NCI-H748 treated with DMSO at 0.1 percent for 48 hours (cell line): Measurements from ENCODE around the gene CD48.
"Not testable (repeated sequence)": the region's sequence is repeated elsewhere in the genome, so short reads cannot be mapped to it uniquely, and the experiment has no call there.

Source experiments
- DNase-seq: peaks from one replicate; lab custom pipeline; 2025; lab: John Stamatoyannopoulos, UW

CD48 gene

DNA sequence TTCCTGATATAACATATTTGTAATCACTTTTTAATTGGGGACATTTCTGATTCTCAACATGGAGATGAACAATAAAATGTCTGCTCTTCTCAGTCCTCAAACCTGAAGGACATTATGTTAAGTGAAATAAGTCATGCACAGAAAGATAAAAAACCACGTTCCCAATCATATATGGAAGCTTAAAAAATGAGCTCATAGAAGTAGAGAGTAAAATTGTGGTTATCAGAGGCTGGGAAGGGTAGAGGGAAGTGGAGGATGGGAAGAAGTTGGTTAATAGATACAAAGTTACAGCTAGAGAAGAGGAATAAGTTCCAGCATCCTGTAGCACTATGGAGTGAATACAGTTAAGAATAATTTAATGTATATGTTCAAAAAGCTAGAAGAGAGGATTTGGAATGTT lies 1.5 kb upstream of the CD48 start:
- DNase-seq = no peak

DNA sequence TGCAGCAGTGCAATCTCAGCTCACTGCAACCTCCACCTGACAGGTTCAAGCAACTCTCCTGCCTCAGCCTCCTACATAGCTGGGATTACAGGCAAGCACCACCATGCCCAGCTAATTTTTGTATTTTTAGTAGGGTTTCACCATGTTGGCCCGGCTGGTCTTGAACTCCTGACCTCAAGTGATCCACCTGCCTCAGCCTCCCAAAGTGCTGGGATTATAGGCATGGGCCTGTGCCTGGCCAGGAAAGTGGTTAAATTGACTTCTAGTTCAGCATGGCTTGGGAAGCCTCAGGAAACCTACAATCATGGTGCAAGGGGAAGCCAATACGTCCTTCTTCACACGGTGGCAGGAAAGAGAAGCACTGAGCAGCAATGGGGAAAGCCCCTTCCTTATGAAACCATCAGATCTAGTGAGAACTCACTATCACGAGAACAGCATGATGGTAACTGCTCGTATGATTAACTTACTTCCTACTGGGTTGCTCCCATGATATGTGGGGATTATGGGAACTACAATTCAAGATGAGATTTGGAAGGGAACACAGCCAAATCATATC lies 981 bp upstream of the CD48 start:
- not testable (repeated sequence) for DNase-seq

- no peak for DNase-seq
Measured at GRCh38 chr1:160711276-160711601, 383 bp downstream of the CD48 start.

DNA sequence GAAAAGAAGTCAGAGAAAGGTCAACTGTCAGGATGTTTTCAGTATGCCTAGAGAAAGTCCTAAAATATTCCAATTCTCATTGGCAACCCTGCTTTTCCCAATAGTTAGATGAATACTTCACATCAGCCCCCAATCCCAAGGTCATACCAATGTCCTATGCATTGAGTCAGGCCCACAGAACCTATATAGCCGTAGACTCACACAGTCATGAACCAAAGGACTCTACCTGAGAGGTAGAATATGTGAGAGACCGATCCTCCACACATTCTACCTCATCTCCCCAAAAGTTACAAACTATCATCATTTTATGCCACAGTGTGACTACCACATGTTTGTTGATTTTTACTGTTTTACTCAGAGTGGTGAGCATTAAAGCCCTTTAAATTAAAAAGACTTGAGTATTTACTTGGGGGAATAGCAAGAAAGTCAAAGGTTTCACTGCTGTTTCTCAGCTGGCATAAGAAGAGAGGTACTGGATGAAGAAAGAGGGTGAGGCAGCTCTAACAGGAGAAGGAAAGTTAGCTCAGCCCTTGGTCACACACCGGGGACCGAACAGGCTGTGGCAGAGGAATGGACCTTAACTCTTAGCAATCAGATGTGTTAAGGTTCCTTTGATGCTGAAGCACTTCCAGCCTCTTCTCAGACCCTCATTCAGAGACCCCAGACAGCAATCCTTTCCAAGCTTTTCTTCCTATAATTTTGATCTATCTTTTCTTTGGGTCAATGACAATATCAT lies 937 bp downstream of the CD48 start:
- no peak for DNase-seq

DNA sequence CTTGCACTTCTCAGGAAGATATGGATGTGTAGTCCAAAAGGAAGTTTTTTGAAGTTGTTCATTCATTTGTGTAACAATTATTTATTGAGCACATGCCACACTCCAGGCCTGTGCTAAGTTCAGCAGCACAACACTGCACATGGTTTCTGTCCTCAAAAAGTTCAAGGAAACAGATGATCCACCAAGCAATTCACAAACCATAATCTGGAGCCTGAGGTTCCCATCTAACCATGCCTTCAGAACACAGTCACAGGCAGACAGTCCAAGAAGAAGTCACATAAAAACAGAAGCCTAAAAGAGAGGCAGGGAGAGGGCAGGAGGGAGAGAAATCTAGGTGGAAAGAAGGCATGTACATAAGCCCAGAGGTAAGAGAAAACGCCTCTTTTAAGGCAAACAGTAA lies 1.9 kb downstream of the CD48 start:
- DNase-seq = no peak

GRCh38 chr1:160708801-160709200 lies 2.8 kb downstream of the CD48 start:
- no peak for DNase-seq

- no peak for DNase-seq
Measured at GRCh38 chr1:160708118-160708517, 3.5 kb downstream of the CD48 start.

GRCh38 chr1:160707236-160708064 lies 4.2 kb downstream of the CD48 start:
- DNase-seq = no peak

- no peak for DNase-seq
Measured at GRCh38 chr1:160706526-160707235, 4.9 kb downstream of the CD48 start.

DNA sequence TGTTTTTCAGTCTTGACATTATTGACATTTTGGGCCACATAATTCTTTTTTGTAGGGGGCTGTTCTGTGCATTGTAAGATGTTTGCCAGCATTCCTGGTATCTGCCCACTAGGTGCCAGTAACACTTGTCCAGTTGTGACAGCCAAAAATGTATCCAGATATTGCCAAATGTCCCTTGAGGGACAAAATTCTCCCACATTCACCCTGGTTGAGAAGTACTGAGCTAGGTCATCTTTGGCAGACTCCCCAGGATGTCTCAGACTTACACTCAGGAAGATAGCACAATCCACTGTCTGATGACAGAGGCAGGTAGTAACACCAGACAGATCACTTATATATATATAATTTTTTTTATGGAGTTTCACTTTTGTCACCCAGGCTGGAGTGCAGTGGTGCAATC lies 5.9 kb downstream of the CD48 start:
- no peak for DNase-seq

GRCh38 chr1:160705212-160705621 lies 6.4 kb downstream of the CD48 start:
- DNase-seq = not testable (repeated sequence)

- no peak for DNase-seq
Measured at GRCh38 chr1:160704250-160704649, 7.4 kb downstream of the CD48 start.

DNA sequence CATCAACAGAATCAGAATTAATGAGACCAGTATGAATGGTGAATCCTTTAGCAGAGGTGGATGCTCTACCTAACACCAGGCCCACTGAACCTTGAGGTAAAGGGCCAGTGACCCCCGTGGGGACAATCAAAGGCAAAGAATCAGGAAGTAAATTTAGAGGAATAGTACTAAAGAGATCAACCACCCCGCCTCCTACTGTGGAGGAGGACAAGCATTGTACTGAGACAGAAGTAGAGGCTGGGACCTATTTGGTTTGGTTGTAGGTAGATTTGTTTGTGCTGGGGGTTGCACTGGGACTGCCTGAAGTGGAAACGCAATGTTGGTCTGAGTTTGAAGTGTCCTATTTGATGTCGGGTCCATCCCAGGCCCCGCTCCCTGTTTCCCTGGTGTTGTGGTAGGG lies 9.5 kb downstream of the CD48 start:
- no peak for DNase-seq

DNA sequence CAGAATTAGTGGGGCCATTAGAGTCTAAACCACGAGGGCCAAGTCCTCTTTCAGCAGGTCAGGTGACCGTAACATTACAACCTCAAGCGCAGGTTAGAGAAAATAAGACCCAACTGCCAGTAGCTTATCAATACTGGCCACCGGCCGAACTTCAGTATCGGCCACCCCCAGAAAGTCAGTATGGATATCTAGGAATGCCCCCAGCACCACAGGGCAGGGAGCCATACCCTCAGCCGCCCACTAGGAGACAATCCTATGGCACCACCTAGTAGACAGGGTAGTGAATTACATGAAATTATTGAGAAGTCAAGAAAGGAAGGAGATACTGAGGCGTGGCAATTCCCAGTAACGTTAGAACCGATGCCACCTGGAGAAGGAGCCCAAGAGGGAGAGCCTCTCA lies 19.2 kb downstream of the CD48 start:
- not testable (repeated sequence) for DNase-seq

DNA sequence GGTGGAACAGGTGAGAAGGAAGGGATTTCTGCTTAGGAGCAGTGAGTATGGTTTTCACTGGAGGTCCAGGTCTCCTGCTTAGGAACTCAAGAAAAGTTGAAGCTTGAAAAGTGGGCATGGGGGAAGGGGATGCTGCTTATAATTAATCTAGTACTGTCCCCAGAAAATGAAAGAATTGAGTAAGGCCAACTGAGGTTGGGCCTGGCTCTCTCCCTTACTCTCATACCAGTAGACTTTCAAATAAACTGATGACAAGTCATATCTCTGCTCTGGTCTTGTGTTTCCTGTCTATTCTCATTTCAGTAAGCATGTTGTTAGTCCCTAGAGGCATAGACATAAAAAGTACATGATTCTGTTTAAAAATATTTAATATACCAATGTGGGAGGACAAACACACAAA lies 26.4 kb downstream of the CD48 start:
- no peak for DNase-seq

DNA sequence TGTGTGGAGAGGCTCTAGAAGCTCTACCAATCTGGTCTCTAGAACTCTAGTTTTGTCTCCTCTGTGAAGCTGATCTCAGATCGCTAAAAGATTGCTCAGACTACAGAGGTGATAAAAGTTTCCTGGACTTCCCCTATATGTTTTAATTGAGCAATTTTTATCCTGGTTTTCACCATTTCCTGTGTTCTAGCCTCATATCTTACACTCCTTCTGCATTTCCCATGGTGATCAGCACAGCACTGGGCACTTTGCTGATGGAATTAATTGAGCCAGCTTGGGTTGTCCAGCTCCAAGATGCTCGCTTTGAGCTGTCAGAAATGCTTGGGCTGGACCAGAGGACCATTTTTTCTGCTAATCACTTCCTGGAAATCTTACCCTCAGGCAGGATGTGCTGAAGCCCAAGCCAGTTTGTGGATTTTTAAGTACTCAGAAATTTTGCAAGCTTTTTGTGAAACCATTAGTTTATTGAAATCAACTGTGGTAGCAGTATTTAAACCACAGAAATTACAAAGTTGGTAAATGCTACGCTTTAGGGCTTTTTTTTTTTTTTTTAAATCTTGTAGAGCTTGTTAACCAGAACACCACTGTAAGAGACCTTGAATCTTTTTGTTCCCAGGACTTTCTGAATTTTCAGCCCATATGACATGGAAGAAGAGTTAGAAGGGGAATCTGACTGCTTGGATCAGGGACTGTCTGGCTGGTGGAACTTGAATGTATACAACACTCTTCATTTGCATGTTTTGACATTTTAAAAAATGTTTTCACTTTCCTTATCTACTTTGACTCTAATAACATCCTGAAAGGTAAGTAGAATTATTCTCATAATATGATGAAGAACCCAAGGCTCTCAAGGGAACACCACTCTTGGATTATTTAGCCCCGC lies 28.4 kb downstream of the CD48 start:
- DNase-seq = no peak

GRCh38 chr1:160681891-160682140 lies 29.8 kb downstream of the CD48 start:
- DNase-seq = no peak

- DNase-seq = peak; percentile 9
Measured at GRCh38 chr1:160681066-160681890, 30.3 kb downstream of the CD48 start.

DNA sequence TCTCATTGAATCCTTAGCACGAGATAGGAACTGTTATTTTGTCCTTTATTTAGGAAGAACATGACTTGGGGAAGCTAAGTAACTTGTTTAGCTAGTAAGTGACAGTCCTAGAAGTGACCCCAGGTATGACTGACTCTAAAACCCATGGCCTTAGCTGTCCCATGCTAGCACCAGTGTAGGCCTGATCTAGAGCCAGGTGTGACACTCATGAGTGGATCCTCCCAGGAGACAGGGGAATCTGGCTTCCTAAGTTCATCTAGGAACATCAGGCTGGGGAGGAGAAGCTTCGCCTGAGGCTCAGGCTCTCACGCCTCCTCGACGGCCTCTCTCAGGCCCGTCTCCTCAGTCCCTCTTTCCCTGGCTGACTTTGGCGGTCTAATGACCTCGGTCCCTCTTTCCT lies 31.2 kb downstream of the CD48 start:
- DNase-seq = no peak

DNA sequence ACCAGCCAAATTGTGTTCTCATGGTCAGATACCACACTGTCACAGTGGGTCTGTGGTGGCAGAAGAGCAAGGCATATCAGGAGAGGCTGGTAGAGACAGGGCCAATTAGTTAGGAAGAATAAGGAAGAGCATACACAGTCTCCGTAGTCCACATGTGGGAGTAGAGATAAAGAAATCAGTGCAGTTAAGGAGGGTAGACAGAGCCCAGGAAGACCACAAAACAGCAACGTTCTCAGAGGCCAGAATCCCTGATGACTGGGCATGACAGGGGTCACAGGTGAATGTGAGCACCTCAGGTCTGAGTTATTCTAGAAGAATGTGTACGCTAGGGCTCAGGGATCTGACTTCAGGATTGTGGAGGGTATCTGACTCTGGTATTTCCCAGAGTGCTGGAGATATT lies 31.7 kb downstream of the CD48 start:
- DNase-seq = no peak
